Hepatocyte (in vitro differentiated cells): ENCODE measurements around the gene NRXN2. TPM values are rescaled to one million over a fixed set of nuclear protein-coding genes. Genes with fewer than 3 reads are reported as not detected.

ENCODE experiments used
- DNase-seq: peaks from one replicate; pipeline ENCODE4 v3.0.0-alpha.2; 2016; ENCODE audit warnings: low spot score
- H2AFZ ChIP-seq: fragments of 200-600 bp; sonication (generic); 2 replicates; pipeline ENCODE4 v1.6.0; 2016; ENCODE audit warnings: antibody characterized with exemption, mild to moderate bottlenecking
- H3K27ac ChIP-seq: fragments of 200-600 bp; sonication (generic); 2 replicates; pipeline ENCODE4 v1.5.1; 2016; ENCODE audit warnings: mild to moderate bottlenecking
- H3K27me3 ChIP-seq: fragments of 200-600 bp; sonication (generic); 2 replicates; pipeline ENCODE4 v1.6.1; 2016
- H3K36me3 ChIP-seq: fragments of 200-600 bp; sonication (generic); replicated peaks from 2 replicates; pipeline ENCODE4 v1.5.1; 2016; ENCODE audit warnings: low read depth; ENCODE audit not compliant: insufficient read depth
- H3K4me1 ChIP-seq: fragments of 200-600 bp; sonication (generic); 2 replicates; pipeline ENCODE4 v1.5.1; 2016; ENCODE audit warnings: mild to moderate bottlenecking, moderate library complexity; ENCODE audit not compliant: insufficient read depth
- H3K4me2 ChIP-seq: fragments of 200-600 bp; sonication (generic); 2 replicates; pipeline ENCODE4 v1.6.0; 2016
- H3K4me3 ChIP-seq: fragments of 200-600 bp; sonication (generic); 2 replicates; pipeline ENCODE4 v1.5.1; 2016; ENCODE audit warnings: mild to moderate bottlenecking
- H3K79me2 ChIP-seq: fragments of 200-600 bp; sonication (generic); 2 replicates; pipeline ENCODE4 v1.6.0; 2017; ENCODE audit warnings: mild to moderate bottlenecking
- H3K9me2 ChIP-seq: fragments of 200-600 bp; sonication (generic); replicated peaks from 2 replicates; pipeline ENCODE4 v1.6.0; 2017; ENCODE audit warnings: mild to moderate bottlenecking; ENCODE audit not compliant: insufficient read depth
- H3K9me3 ChIP-seq: fragments of 200-600 bp; sonication (generic); 2 replicates; pipeline ENCODE4 v1.5.1; 2016; ENCODE audit warnings: low read depth, mild to moderate bottlenecking
- H4K20me1 ChIP-seq: fragments of 200-600 bp; sonication (generic); 2 replicates; pipeline ENCODE4 v1.6.0; 2016; ENCODE audit warnings: mild to moderate bottlenecking; ENCODE audit not compliant: insufficient read depth, poor library complexity, severe bottlenecking
- EZH2 ChIP-seq: fragments of 200-600 bp; sonication (generic); IDR thresholded peaks from 2 replicates; pipeline ENCODE4 v1.6.1; 2016; ENCODE audit warnings: antibody characterized with exemption, mild to moderate bottlenecking, borderline replicate concordance
- EZH2phosphoT487 ChIP-seq: fragments of 200-600 bp; sonication (generic); IDR thresholded peaks from one replicate; pipeline ENCODE4 v1.6.1; 2018; ENCODE audit warnings: antibody characterized with exemption, mild to moderate bottlenecking, low read depth, moderate library complexity; ENCODE audit not compliant: unreplicated experiment, severe bottlenecking
- WGBS: methylation state at CpG from one replicate; pipeline ENCODE4 v1.1.6; 2016; ENCODE audit warnings: low lambda C conversion rate; ENCODE audit errors: missing lambda C conversion rate; 5-methylcytosine and 5-hydroxymethylcytosine counted together
- polyA plus RNA-seq: library from polyadenylated mRNA; unstranded; fragments of >200 nt; fragmentation: Nextera tagmentation; extraction: Ambion mirVana; gene quantifications from 2 replicates; pipeline ENCODE4 v1.2.1, GENCODE V29; 2016
- total RNA-seq: library from RNA; depleted of rRNA; stranded (reverse); fragments of >200 nt; gene quantifications from 2 replicates; pipeline ENCODE4 v1.2.3, GENCODE V29; 2014
- TF ChIP-seq, protein P1 (sequence below): fragments of 200-600 bp; sonication (generic); IDR thresholded peaks from 2 replicates; pipeline ENCODE4 v1.5.1; 2016; ENCODE audit warnings: antibody characterized with exemption, mild to moderate bottlenecking; ENCODE audit not compliant: poor library complexity

NRXN2 gene
- total and polyA plus RNA-seq, 2 experiments from 2014 or later, result 0.83 to 1.7 TPM

DNA sequence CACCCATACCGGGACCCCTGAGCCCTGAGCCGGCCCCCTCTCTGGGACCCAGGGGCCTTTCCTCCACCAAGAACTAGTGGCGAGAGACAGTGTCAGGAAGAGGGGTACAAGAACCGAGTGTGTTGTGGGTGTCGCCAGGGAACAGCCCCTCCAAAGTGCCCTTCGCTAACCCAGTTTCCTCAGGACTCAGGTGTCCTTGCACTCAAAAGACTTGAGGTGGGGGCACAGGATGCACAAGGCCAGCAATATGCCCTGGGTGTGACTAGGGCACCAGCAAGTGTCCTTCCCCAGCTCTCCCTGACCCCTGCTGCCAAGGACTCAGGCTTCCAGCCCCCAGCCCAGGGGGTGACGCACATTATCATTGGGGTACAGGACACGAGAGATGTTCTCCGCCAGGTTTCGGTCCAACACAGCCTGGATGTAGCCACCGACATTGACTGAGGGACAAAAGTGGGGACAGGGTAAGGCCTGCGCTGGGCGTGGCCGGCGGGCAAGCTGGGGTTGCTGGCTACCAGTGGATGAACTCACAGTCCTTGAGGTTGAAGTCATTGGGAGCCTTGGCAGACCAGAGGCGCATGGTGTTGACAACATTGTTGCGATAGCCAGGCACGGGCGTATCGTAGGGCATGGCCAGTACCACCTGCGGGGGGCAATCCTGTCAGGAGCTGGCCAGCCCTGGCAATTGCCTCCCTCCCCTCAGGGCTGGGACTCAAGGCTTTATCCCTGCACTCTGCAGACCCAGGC, 32.1 kb upstream of the NRXN2 start:
- no peak overlapping the region for H3K27ac ChIP-seq
- H4K20me1 ChIP-seq, result no peaks in the 10 kb centered on the region
- no peaks in the 10 kb centered on the region for H3K36me3 ChIP-seq
- H3K4me3 ChIP-seq, result no peak overlapping the region
- H3K27me3 ChIP-seq, result no peaks in the 10 kb centered on the region
- peaks cover 8% of the 10 kb centered on the region for H3K4me1 ChIP-seq
- WGBS, result 94% methylated on average over 21 of the region's 21 CpGs
- H3K79me2 ChIP-seq, result no peaks in the 10 kb centered on the region
- no peak overlapping the region for H3K4me2 ChIP-seq
- TF ChIP-seq EZH2phosphoT487 (no peak), EZH2 (no peak)
- TF ChIP-seq, protein P1, sequence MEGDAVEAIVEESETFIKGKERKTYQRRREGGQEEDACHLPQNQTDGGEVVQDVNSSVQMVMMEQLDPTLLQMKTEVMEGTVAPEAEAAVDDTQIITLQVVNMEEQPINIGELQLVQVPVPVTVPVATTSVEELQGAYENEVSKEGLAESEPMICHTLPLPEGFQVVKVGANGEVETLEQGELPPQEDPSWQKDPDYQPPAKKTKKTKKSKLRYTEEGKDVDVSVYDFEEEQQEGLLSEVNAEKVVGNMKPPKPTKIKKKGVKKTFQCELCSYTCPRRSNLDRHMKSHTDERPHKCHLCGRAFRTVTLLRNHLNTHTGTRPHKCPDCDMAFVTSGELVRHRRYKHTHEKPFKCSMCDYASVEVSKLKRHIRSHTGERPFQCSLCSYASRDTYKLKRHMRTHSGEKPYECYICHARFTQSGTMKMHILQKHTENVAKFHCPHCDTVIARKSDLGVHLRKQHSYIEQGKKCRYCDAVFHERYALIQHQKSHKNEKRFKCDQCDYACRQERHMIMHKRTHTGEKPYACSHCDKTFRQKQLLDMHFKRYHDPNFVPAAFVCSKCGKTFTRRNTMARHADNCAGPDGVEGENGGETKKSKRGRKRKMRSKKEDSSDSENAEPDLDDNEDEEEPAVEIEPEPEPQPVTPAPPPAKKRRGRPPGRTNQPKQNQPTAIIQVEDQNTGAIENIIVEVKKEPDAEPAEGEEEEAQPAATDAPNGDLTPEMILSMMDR, result no peak
- DNase-seq, result no peak
- no peaks in the 10 kb centered on the region for H3K9me3 ChIP-seq
- H2AFZ ChIP-seq, result no peak overlapping the region
- H3K9me2 ChIP-seq, result no peaks in the 10 kb centered on the region

DNA sequence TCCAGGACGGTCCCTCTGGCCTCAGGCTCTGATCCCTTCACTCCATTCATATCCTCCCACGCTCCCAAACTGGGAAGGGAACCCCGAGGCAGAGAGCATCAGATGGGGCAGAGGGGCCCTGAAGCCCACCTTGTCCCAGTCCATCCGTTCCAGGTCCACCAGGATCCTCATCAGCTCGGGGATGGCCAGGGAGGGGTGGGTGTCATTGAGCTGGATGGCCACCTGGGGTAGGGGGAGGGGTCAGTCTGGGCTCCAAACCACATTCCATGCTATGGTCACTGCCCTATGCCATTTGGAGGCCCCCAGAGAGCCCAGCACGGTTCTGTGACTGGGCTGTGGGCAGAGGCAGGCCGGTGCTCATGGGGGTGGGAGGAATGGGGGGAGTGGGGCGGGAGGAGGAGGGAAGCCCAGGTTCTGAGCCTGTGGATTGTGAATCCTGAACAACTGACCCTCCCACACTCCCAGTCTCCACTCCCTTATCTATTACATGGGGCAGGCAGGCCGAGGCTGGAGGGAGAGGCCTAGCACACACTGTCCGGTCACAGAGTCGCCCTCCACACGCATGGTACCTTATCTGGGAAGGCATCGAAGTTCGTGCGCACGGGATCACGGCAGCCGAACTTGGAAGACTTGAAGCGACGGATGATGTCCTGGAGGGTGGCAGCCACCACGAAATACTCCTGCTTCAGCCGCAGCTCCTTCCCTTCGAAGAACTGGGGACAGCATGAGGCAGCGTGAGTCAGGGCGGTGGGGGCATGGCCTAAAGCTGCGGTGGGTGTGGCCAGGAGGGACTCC, 31.3 kb upstream of the NRXN2 start:
- Histone ChIP-seq H3K4me1 (no peaks in the 10 kb centered on the region), H3K79me2 (no peaks in the 10 kb centered on the region), H3K27ac (no peak overlapping the region), H3K36me3 (no peaks in the 10 kb centered on the region), H3K27me3 (no peaks in the 10 kb centered on the region), H3K4me2 (no peak overlapping the region), H3K4me3 (no peak overlapping the region), H2AFZ (no peak overlapping the region), H3K9me2 (no peaks in the 10 kb centered on the region), H3K9me3 (no peaks in the 10 kb centered on the region), H4K20me1 (no peaks in the 10 kb centered on the region)
- 91% methylated on average over 23 of the region's 26 CpGs for WGBS
- TF ChIP-seq EZH2phosphoT487 (no peak), EZH2 (no peak)
- TF ChIP-seq, protein P1, result no peak
- no peak for DNase-seq

GRCh38 chr11:64753380-64754123, 30.6 kb upstream of the NRXN2 start:
- no peaks in the 10 kb centered on the region for H4K20me1 ChIP-seq
- no peaks in the 10 kb centered on the region for H3K4me1 ChIP-seq
- H2AFZ ChIP-seq, result no peak overlapping the region
- H3K9me3 ChIP-seq, result no peaks in the 10 kb centered on the region
- TF ChIP-seq EZH2, result no peak
- 95% methylated on average over 20 of the region's 43 CpGs for WGBS
- H3K36me3 ChIP-seq, result no peaks in the 10 kb centered on the region
- no peak overlapping the region for H3K27ac ChIP-seq
- no peak overlapping the region for H3K4me3 ChIP-seq
- H3K4me2 ChIP-seq, result no peak overlapping the region
- H3K79me2 ChIP-seq, result no peaks in the 10 kb centered on the region
- no peaks in the 10 kb centered on the region for H3K9me2 ChIP-seq
- no peaks in the 10 kb centered on the region for H3K27me3 ChIP-seq
- no peak for DNase-seq
